A673 (cell line): ENCODE results near the gene DNAJB12. TPM values are rescaled to one million over a fixed set of nuclear protein-coding genes. Genes with fewer than 3 reads are reported as not detected.

ENCODE experiments used
- BruUV-seq: library from RNA; stranded (reverse); fragments of 400-500 nt; replicated peaks from 2 replicates; lab custom pipeline; 2021; lab: Mats Ljungman, UMichigan
- CTCF ChIA-PET: fragments of 300-600 bp; sonication (Branson Sonifier 250); formaldehyde crosslinking; loops from one replicate; lab custom pipeline; 2022; ENCODE audit warnings: antibody characterized with exemption; lab: Charles Lee
- POLR2A ChIA-PET: fragments of 300-600 bp; sonication (Branson Sonifier 250); formaldehyde crosslinking; loops from one replicate; lab custom pipeline; 2022; ENCODE audit warnings: antibody characterized with exemption; ENCODE audit not compliant: low non-redundant PET; lab: Charles Lee
- DNase-seq: peaks from one replicate; pipeline ENCODE4 v3.0.0-alpha.2; 2015; ENCODE audit warnings: low spot score
- H3K27ac ChIP-seq: fragments of 200-600 bp; sonication (generic); 2 replicates; pipeline ENCODE4 v1.5.1; 2016; ENCODE audit warnings: mixed run types, low read depth, mild to moderate bottlenecking, mixed read lengths, antibody characterized with exemption, low read length; ENCODE audit not compliant: poor library complexity, severe bottlenecking
- H3K27me3 ChIP-seq: fragments of 200-600 bp; sonication (generic); replicated peaks from 2 replicates; pipeline ENCODE4 v1.6.1; 2017; ENCODE audit warnings: mixed run types, low read depth, mild to moderate bottlenecking, mixed read lengths, antibody characterized with exemption, low read length; ENCODE audit not compliant: insufficient read depth, poor library complexity
- H3K36me3 ChIP-seq: fragments of 200-600 bp; sonication (generic); 2 replicates; pipeline ENCODE4 v1.6.1; 2016; ENCODE audit warnings: mixed run types, mild to moderate bottlenecking, mixed read lengths, antibody characterized with exemption, low read length; ENCODE audit not compliant: insufficient read depth, poor library complexity, severe bottlenecking
- H3K4me1 ChIP-seq: fragments of 200-600 bp; sonication (generic); 2 replicates; pipeline ENCODE4 v1.6.1; 2017; ENCODE audit warnings: mixed run types, mild to moderate bottlenecking, mixed read lengths, antibody characterized with exemption, low read length; ENCODE audit not compliant: insufficient read depth, poor library complexity, severe bottlenecking
- H3K4me3 ChIP-seq: fragments of 200-600 bp; sonication (generic); 2 replicates; pipeline ENCODE4 v1.5.1; 2016; ENCODE audit warnings: low read depth, mixed run types, mild to moderate bottlenecking, mixed read lengths, low read length; ENCODE audit not compliant: poor library complexity, severe bottlenecking
- H3K9me3 ChIP-seq: fragments of 200-600 bp; sonication (generic); 2 replicates; pipeline ENCODE4 v1.6.1; 2016; ENCODE audit warnings: mixed run types, low read depth, mild to moderate bottlenecking, mixed read lengths, antibody characterized with exemption, low read length; ENCODE audit not compliant: poor library complexity, severe bottlenecking
- EZH2 ChIP-seq: fragments of 200-600 bp; sonication (generic); IDR thresholded peaks from 2 replicates; pipeline ENCODE4 v1.6.1; 2017; ENCODE audit warnings: borderline replicate concordance, low read depth, mild to moderate bottlenecking, mixed read lengths, antibody characterized with exemption, low read length; ENCODE audit not compliant: poor library complexity, severe bottlenecking
- intact Hi-C: fragments of 100-400 bp; cut with micrococcal nuclease; formaldehyde crosslinking; loops from one replicate; pipeline ENCODE4 v1.10.0; 2022; ENCODE audit not compliant: unreplicated experiment
- total RNA-seq: library from RNA; stranded (reverse); gene quantifications from 2 replicates; pipeline ENCODE4 v1.2.3, GENCODE V29; 2021
- TF ChIP-seq, protein P1 (sequence below): fragments of 300-800, 200-600 bp; sonication (generic); conservative IDR thresholded peaks from 2 replicates; pipeline ENCODE4 v1.5.1; 2017; ENCODE audit warnings: low read depth, mild to moderate bottlenecking, antibody characterized with exemption, low read length, moderate library complexity, mixed read lengths

Gene DNAJB12
- total RNA-seq, 1 experiment from 2014 or later, result 29.5 TPM

DNA sequence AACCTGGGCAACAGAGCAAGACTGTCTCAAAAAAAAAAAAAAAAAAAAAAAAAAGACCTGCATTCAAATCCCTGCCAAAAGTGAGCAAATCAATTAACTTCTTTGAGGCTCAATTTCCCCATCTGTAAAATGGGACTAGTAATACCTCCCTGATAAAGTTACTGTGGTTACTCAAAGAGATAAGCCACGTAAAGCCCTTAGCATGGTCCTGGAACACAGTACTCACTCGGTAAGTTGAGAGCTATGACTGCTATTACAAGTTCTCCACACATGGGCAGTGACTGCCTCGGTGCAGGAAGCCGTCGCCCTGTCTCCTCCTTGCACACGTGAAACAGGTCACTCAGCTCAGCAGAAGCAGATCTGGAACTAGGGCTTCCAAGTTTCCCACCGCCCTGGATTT lies 43.1 kb downstream of the DNAJB12 start:
- Histone ChIP-seq H3K4me1 (peaks cover 4% of the 10 kb centered on the region), H3K27ac (no peak overlapping the region), H3K9me3 (no peaks in the 10 kb centered on the region), H3K4me3 (no peak overlapping the region), H3K27me3 (no peaks in the 10 kb centered on the region), H3K36me3 (no peaks in the 10 kb centered on the region)
- intact Hi-C loops, result no loop called here
- POLR2A ChIA-PET, result no interaction called here
- DNase-seq, result no peak
- TF ChIP-seq, protein P1, sequence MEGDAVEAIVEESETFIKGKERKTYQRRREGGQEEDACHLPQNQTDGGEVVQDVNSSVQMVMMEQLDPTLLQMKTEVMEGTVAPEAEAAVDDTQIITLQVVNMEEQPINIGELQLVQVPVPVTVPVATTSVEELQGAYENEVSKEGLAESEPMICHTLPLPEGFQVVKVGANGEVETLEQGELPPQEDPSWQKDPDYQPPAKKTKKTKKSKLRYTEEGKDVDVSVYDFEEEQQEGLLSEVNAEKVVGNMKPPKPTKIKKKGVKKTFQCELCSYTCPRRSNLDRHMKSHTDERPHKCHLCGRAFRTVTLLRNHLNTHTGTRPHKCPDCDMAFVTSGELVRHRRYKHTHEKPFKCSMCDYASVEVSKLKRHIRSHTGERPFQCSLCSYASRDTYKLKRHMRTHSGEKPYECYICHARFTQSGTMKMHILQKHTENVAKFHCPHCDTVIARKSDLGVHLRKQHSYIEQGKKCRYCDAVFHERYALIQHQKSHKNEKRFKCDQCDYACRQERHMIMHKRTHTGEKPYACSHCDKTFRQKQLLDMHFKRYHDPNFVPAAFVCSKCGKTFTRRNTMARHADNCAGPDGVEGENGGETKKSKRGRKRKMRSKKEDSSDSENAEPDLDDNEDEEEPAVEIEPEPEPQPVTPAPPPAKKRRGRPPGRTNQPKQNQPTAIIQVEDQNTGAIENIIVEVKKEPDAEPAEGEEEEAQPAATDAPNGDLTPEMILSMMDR, result no peak
- TF ChIP-seq EZH2, result no peak
- BruUV-seq, result no TSS peak
- CTCF ChIA-PET, result no interaction called here

GRCh38 chr10:72310636-72311035 lies 44.1 kb downstream of the DNAJB12 start:
- no peaks in the 10 kb centered on the region for H3K36me3 ChIP-seq
- H3K9me3 ChIP-seq, result no peaks in the 10 kb centered on the region
- H3K4me1 ChIP-seq, result peaks cover 4% of the 10 kb centered on the region
- ChIA-PET POLR2A (no interaction called here), CTCF (interaction anchor here (0.6 kb wide), 1 partner anchor 254 kb away, joined by 4 read pairs; no protein-coding TSS in a partner anchor)
- H3K4me3 ChIP-seq, result no peak overlapping the region
- no peak overlapping the region for H3K27ac ChIP-seq
- no TSS peak for BruUV-seq
- DNase-seq, result no peak
- no peak for TF ChIP-seq EZH2
- TF ChIP-seq, protein P1, result no peak
- intact Hi-C loops, result no loop called here
- no peaks in the 10 kb centered on the region for H3K27me3 ChIP-seq

DNA sequence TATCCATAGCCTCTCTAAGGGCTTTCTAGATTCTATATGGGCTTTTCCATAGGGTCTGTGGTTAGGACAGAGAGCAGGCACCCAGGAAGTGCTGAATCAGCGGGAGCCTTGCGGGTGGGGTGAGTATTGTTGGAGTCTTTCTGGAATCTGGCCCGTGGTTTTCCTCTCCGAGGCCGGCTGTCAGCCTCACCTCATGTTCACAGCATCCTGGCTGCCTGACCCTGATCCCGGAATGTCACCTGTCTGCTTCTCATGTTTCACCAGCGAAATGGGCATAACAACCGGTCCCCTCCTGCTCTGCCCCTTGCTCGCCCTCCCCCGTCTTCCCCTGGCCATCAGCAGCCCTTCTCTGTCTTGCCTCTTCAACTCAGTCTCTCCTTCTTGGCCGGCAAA lies 44.5 kb downstream of the DNAJB12 start:
- no peak overlapping the region for H3K4me3 ChIP-seq
- H3K36me3 ChIP-seq, result no peaks in the 10 kb centered on the region
- H3K9me3 ChIP-seq, result no peaks in the 10 kb centered on the region
- CTCF ChIA-PET, result no interaction called here
- DNase-seq, result no peak
- intact Hi-C loops, result no loop called here
- H3K27ac ChIP-seq, result no peak overlapping the region
- H3K4me1 ChIP-seq, result peaks cover 4% of the 10 kb centered on the region
- H3K27me3 ChIP-seq, result no peaks in the 10 kb centered on the region
- TF ChIP-seq EZH2, result no peak
- TF ChIP-seq, protein P1, result no peak
- POLR2A ChIA-PET, result no interaction called here
- no TSS peak for BruUV-seq
